T-helper 2 cell (primary cell): ENCODE results near the gene MTMR11.
A peak's percentile ranks its signal among the peaks of the same experiment; 100 is the strongest.

Source experiments
- DNase-seq, 5 experiments: peaks; one replicate each; pipeline versions ENCODE4 v3.0.0 to v3.0.0-alpha.2; 2012 to 2022

MTMR11 gene

DNA sequence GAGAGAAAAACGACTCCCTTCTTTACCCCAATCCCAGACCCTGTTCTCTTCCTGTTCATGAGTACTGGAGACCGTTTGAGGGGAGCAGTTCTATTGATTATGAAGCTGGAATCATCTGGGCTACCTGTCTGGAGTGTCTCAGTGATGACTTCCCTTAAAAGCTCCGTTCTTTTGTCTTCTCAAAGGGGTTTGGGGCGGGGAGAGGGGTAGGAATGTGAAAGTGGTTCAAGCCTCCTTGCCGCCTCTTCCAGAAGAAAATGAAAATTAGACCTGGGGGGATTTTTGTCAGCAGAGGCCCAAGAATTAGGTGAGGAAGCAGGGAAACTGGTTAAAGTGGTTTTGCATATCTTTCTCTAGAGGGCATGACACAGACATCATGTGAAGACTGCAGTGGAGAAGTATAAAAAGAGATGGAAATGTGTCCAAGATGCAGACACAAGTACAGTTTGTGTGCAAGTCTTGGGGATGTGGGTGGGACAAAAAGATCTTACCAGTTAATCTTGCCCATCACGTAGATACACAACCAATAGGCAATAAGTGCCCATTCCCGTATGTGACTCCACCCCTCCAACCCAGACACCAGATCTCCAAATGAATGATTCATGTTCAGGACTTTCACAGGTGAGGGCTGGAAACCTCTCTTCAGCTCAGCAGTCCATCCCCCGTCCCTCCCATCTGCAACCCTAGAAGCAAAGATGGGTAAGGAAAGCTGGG lies 470 bp upstream of the MTMR11 start:
- no peak for DNase-seq

DNA sequence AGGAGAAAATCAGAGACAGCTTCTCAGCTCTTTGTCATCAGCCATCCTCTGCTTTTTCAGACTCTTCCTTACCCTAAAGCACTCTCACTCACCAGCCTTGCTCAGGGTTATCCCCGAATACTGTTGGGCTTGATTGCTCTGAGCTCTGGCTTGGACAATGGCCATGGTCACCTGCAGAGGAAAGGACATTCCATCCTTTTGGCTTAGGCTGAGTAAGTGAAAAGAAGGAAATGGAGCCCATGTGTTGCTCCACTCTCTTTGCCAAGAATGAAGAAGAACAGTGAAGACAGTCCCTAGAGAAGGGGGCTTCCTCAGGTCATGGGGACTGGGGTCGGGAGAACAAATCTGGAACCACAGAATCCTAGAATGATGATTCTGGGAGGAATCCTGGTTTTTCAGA lies 2.3 kb downstream of the MTMR11 start:
- DNase-seq: no peak

DNA sequence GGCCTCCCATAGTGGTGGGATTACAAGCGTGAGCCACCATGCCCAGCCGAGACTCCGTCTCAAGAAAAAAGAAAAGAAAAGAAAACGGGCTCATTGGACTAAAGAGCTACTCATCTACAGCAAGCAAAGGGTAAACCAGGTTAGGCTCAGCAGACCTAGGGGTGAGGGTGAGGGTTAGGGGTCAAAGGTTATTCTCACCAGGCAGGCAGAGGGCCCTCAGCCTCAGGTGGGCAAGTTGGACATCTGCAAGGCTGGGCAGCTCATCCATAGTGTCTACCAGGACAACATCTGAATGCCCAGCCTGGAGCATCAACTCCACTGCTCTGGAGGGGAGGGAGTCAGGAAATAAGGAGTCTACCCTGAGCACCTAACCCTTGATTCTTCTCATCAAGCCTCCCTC lies 3.5 kb downstream of the MTMR11 start:
- no peak for DNase-seq

DNA sequence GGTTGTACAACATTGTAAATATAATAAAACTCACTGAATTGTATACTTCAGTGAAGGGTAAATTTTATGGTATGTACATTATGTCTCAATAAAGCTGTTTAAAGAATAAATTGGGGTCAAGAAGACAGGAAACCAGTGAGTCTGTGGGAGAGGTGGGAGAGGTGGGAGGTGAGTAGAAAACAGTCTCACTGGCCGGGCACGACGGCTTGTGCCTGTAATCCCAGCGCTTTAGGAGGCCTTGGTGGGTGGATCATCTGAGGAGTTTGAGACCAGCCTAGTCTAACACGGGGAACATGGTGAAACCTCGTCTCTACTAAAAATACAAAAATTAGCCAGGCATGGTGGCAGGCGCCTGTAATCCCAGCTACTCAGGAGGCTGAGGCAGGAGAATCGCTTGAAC lies 4.2 kb downstream of the MTMR11 start:
- DNase-seq: no peak

DNA sequence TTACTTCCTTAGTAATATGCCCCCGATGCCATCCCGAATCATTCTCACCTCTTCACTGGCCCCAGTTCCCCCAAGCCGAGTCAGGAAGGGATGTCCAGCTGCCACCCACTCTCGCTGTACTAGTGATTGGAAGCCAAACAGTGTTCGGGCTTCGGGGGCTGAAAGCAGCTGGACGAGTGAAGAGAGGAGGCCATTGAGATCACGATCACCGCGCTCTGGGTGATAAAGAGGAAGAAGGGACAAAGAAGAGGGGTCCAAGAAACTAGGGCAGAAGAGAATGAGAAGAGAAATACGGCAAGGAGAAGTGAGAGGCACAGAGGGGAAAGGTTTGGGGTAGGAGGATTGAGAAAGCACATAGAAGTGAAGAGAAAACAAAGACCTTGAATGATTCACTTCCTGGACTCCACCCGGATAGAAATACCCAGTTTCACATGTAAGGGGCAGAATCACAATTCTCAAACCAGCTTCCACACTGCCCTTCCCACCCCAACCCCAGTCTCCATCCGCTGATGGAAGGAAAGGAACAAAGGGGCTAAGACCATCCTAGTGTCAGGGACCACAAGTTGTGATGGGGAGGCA lies 5.4 kb downstream of the MTMR11 start:
- no peak for DNase-seq

DNA sequence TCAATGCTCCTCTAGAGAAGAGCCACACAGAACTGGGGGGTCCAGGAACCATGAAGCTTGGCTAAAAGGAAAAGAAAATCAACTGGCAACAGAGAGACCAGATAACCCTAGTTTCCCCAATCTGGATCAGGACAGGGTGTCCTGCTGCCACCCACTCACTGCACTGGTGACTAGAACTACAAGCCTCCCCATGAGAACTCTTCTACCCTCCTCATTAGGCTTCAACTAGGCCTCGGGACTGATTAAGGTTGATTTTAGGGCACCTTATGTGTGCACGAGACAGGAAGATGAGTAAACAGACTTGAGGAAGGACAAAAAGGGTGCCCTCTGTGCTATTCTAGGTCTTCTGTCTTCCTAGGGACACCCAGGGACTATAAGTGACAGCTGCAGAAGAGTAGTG lies 6.8 kb downstream of the MTMR11 start:
- DNase-seq: no peak

DNA sequence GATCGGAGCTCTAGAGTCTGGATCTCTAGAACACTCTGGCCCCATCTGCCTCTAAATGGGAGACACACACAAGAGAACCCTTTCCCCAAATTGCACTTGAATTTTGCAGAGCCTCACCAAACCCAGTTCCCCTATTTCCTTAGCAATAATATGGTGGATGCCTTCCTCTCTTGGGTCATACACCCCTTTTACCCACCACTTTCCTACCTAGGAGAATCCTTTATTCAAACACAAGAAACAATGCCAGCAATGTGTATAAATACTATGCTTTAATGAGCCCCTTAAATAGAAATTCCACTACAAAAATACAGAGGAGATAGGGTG lies 8.3 kb downstream of the MTMR11 start:
- DNase-seq: no peak

DNA sequence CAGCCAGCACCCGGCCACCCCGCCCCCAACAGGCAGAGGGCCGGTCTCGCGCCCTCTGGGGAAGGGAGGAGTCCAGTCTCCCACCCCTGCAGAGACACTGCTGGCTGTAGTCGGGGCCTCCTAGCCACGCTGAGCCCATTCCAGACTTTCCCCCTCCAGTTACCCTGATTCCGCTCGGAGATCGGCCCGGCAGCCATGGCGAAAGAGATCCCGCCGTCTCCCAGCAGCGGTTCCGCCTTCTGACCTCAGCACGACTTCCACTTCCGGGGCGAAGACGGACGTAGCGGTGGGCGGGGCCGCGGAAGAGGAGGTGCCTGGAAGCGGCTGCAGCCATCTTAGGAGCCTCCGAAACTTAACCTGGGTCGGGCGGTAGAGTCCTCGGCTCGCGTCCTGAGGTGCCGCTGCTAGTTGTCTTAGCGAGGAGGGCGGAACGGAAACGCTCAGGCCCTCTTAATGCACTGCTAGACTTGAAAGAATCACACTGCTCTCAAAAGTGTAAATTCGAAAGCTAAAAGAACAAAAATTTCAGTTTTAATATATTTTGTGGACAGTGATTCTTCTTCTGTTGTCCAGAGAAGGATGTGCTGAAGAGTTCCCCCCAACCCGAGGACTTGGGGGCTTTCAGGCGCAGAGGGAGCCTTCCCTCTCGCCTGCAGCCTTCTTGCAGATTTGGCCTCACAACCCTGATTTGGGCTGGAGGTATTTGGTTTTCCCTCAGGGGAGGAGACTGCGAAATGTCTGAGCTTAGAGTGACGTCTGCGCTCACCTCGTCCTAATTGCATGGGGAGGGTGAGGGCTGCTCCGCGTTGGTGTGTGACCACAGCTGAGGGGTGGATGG lies 8.9 kb downstream of the MTMR11 start, which contains the start of gene SF3B4:
Gene SF3B4, minus strand, starts transcription at position 241 of the 838 bp plus-strand sequence. Its CDS starts 44 bp downstream, at position 197.
- DNase-seq: peak; percentile 88 to 98 (median 93)

DNA sequence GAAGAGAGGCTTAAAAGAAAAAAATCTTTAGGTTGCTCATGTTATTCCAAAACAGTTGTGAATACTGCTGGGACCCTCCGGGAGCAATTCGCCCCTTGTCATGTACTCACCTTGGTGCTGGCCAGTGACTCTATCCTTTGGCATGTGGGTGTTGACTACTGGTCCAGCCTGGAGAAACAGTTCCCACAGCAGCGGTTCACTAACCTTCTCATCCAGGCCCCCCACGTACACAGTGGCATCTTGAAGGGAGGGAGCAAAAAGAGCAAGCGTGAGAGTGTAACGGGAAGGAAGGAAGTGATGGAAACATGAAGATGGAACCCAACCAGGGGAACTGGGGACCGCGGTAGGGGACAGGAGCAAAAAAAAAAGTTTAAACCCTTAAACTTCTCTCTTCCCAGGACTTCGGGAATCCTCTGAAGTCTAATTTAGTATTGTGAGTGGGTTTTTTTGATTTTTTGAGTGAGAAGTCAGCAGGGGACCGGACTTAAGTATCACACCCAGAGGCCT lies 9.6 kb downstream of the MTMR11 start:
- DNase-seq: peak in 1 of 5 experiments; percentile 19

DNA sequence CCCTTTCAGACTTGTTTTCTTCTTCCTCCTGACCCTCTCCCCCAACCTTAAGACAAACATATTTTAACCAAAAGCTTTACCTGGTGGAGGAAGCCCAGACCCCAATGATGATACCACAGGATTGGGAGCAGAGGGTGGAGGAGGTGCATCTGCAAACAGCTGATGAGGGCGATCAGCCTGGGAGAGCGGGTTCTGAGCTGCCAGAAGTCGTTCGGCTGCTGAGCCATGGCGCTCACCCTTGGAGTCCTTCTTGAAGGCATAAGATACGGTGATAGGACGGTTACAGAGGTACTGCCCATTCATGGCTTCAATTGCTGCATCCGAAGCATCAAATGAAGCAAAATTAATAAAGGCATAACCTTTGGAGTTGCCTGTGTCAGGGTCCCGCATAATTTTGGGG lies 10.4 kb downstream of the MTMR11 start:
- DNase-seq: no peak

DNA sequence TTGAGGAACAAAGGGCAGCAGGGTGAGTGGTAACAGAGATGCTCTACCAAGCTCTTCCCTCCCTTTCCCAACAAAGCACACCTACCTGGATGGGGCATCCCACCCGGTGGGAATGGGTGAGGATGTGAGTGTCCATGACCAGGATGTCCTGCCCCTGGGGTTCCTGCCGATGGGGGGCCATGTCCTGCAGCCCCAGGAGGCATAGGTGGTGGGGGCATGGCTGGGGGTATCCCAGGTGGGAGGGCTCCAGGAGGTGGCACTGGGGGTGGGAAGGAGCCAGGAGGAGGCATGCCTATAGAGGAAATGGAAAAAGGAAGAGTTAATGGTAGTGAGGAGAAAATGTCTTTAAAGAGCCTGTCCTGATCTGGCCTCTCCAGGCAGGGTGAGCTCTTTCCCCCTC lies 10.9 kb downstream of the MTMR11 start:
- DNase-seq: no peak

DNA sequence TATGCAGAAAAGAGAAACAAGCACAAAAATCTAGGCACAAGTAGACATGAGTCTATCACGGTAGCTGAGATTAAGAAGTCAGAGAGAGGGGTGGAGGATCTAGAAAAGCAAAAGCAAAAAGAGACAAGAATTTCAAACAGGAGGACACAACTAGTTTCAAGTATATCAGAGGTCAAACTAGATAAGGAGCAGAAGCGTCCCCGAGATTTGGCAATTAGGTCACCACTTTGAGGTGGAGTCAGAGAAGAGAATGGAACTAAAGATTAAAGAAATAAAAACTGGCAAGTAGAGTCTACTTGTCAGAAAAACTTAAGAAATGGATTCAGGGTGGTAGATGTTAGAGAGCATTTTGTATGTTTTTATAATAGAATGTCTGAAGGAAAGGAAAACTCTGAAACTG lies 11.3 kb downstream of the MTMR11 start:
- DNase-seq: no peak

DNA sequence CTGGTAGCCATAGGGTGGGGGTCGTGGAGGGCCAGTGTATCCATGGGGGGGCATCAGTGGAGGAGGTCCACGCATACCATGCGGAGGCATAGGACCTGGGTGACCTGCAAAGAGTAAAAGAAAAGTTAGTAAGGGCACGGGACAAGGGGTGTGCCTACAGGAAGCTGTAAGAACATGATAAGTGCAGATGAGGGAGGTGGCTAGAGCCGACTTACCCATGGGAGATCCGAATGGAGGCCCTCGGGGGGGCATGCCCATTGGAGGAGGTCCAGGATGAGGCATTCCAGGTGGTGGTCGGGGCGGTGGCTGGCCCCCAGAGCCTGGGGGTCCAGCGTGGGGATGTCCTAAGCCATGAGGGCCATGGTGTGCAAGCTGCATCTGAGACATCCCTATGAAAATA lies 13.1 kb downstream of the MTMR11 start:
- DNase-seq: no peak

DNA sequence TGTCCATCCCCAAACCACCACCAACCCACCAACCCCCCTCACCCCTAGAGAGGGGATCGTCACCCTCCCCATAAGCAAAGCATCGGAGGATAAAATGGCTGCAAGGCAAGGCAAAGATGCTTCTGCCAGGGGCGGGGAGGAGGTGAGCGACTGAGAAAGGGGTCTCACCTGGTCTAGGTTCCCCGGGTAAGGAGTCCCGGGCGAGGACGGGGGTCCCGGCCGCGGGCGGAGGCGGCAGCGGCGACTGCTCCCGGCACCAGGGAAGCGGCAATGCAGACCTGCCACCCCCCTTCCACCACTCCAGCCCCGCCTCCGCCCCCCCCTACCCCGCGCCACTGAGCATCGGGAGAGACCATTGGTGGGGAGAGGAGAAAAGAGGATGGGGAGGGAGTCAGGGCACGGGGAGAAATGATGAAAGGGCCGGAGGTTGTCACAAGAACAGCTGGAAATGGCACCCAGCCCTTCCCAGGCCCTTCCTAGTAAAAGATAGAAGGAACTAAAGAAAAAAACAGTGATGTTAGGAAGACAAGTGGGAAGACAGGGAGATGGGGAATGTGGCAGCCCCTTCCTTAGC lies 19.0 kb downstream of the MTMR11 start, which contains the start of gene SV2A:
Gene SV2A, minus strand, starts transcription at position 274 of the 574 bp plus-strand sequence. CDS start 4,004 bp downstream, outside the sequence.
- peak in 4 of 5 experiments; percentile 13 to 68 (median 36) for DNase-seq

DNA sequence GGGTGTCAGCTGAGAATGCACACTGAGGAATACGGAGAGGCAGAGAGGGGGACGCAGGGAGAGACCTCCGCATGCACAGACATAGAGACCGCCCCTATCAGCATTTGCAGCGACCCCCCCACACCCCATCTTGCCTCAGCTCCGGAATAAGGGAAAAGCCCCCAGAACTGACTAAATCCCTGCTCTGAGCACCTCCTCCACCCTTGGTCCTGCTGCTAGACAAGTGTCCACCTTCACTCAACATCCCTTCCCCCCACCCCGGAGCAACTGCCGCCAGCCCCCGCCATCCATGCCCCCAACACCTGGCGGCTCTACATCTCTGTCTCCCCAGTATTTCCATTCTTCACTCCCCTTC lies 19.8 kb downstream of the MTMR11 start:
- DNase-seq: no peak

DNA sequence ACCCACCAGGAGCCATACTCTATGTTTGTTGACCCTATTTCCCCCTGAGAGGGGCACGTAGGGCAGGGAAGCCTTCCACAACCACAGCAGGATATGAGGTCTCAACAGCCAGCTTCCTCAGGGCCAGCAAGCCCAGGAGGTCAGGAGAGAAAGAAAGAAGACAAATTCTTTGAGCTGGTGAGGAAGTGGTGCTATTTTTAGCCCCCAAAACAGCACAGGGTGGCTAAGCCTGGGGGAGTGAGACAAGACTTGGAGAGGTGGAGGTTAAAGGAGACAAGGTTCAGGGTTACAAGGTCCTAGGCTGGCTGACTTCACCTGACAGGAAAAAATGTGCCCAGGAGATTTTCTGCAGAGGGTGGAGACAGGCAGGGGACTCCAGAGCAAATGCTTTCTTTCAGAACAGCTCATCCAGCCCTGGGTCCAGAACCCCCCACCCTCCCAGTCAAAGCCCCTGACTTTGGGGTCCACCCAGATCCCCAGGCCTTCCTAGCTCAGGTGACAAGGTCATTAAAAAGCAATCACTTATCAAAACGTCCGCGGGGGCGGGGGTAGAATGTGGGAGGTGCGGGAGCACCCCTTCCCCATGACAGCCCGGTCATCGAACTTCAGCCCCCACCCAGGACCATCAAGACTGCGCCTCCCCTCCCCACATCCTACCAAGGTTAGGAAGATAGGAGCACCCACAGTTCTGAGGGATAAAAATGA lies 20.3 kb downstream of the MTMR11 start:
- DNase-seq: no peak

DNA sequence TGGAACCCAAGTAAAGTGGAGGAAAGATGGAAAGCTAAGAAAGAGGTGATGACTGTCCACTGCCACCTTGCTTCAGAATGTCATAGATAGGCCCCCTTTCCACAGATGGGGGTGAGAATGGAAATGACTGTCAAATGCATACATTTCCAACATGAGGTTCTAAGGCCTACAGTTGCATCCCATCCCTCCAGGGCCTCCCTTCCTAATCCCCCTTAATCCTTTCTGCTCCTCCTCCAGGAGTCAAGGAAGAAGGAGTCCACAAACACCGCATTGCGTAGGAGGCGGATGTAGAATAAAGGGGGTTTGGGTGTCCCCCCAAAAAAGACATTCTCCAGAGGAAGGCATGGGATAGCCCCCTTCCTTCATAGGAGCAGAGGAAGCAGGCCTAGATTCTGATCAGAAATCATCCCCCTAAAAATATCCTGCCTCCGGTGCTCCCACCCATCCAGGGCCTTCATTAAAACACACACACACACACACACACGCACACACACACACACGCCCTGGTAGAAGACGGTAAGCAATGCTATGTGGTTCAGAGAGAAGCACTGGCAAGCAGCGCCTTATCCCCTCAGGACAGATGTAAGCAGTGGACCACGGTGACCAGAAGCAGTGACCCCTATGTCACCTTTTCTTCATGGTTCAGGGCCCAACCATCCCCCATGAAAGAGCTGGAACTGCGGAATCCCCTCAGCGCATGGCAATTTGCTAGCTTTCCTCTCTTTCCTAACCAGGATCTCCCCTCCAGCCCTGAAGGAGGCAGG lies 21.1 kb downstream of the MTMR11 start:
- DNase-seq: no peak

DNA sequence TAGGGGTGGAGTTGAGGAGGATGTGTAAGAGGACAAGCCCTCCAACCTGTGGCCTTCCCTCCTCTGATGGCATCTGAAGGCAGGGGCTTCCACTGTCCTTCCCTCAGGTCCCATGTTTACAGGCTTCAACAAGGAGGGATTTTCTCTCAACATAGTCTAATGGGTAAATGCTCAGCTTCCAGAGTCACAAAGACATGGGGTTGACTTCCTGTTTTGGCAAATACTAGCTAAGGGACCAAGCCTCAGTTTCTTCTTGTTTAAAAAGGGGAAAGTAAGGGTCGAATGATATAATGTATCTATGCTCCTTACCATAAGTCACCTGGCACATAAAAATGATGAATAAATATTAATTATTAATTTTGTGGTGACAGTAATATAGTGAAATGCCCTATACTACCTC lies 22.1 kb downstream of the MTMR11 start:
- DNase-seq: no peak

DNA sequence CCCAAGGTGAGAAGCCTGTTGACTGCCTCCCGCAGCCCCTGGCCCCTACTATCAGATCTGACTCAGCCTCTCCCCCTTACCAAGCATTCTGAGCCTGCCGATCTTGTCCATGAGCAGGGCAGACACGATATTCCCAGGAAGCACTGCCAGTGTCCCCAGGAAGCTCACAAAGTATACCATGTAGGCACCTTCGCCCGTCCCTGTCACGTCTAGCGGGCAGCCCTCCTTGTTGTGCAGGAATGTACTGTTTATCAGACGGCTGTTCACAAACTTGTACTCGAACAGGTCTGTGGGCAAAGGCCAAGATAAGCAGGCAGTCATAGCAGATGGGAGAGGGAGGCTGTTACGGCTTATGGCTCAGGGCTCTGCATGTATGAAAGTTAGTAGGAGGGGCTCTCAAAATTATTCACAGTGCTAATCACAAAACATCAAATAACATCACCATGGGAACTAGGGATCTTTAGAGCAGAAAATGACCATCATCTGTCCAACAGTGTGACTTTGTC lies 30.1 kb downstream of the MTMR11 start:
- DNase-seq: no peak

DNA sequence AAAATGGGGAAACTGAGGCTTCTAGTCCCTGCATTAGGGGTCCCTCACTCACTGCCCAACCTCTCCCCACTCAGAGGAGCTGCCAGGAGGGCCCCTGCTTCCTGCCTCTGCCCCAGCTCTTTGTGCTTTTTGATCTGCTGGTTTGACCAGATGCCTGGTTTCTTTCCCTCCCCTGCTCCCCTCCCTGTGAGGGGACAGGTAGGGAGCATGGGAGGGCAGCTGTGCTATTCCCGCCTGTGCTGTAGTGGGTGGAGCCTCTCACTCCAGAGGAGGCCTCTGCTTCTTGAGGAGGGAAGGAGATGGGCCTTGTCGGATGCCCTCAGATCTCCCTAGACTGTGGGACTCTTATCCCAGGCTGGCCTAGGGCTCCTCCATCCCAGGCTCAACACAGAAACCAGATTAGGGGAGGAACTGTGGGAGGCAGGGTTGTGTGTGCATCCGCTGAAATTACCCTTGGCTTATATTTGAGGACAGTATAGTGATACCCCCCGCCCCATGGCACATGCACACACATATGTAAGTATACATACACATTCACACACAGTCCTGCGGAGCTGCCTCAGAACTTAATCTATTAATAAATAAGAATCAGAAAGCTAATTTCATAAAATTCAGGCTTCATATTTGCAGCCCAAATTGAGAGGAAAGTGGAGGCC lies 32.7 kb downstream of the MTMR11 start:
- no peak for DNase-seq
